Breast epithelium (tissue), 4 donors: ENCODE measurements around the gene KIF6. TPM values are rescaled to one million over a fixed set of nuclear protein-coding genes. Genes with fewer than 3 reads are reported as not detected.

ENCODE experiments used
- DNase-seq, 2 donors: peaks; one replicate each; pipeline ENCODE4 v3.0.0-alpha.2; 2019; ENCODE audit warnings: low spot score in 2 of 2
- H3K27ac ChIP-seq, 2 donors: fragments of 200-600 bp; sonication (generic) in 1 of 2; one replicate each; pipeline ENCODE4 v1.5.1; 2016 to 2019; ENCODE audit warnings: mild to moderate bottlenecking in 1 of 2
- H3K27me3 ChIP-seq, 2 donors: fragments of 200-600 bp; sonication (generic) in 1 of 2; one replicate each; pipeline versions ENCODE4 v1.5.1 to v1.6.0; 2017 to 2019; ENCODE audit warnings: control low read depth in 1 of 2, mild to moderate bottlenecking in 1 of 2
- H3K36me3 ChIP-seq: fragments of 200-600 bp; one replicate; pipeline ENCODE4 v1.5.1; 2019
- H3K4me1 ChIP-seq, 2 donors: fragments of 200-600 bp; sonication (generic); one replicate each; pipeline ENCODE4 v1.5.1; 2016 to 2019; ENCODE audit warnings: control low read depth in 1 of 2
- H3K4me3 ChIP-seq, 3 donors: fragments of 200-600 bp; sonication (generic); 1 replicate in 2 of 3; 2 replicates in 1 of 3; pipeline ENCODE4 v1.5.1; 2016 to 2019; ENCODE audit warnings: mild to moderate bottlenecking in 3 of 3, moderate library complexity in 2 of 3
- H3K9me3 ChIP-seq, 2 donors: fragments of 200-600 bp; sonication (generic) in 1 of 2; one replicate each; pipeline ENCODE4 v1.5.1; 2016 to 2019; ENCODE audit warnings: control low read depth in 1 of 2
- POLR2A ChIP-seq: fragments of 450-650 bp; IDR thresholded peaks from one replicate; pipeline ENCODE4 v1.6.1; 2016; ENCODE audit warnings: antibody characterized with exemption, mild to moderate bottlenecking, moderate library complexity
- POLR2AphosphoS5 ChIP-seq, 3 donors: sonication (generic); formaldehyde crosslinking; IDR thresholded peaks; one replicate each; pipeline ENCODE4 v1.6.1; 2017; ENCODE audit warnings: antibody characterized with exemption in 3 of 3
- intact Hi-C: fragments of 100-400 bp; cut with DNase I; formaldehyde crosslinking; loops from one replicate; pipeline ENCODE4 v1.15.1; 2023; ENCODE audit warnings: low total_unique reads
- total RNA-seq, 3 donors: library from RNA; depleted of rRNA; stranded (reverse); fragments of >200 nt; gene quantifications; one replicate each; pipeline ENCODE4 v1.1.0, GENCODE V29; 2016
- TF ChIP-seq, protein P1 (sequence below), 3 donors: fragments of 450-650 bp; IDR thresholded peaks; one replicate each; pipeline ENCODE4 v1.5.1; 2016 to 2017; ENCODE audit warnings: antibody characterized with exemption in 3 of 3, mild to moderate bottlenecking in 3 of 3, moderate library complexity in 3 of 3

KIF6 gene
- total RNA-seq, 3 donors from 2014 or later = under 0.01 to 0.80 (median 0.15) TPM

DNA sequence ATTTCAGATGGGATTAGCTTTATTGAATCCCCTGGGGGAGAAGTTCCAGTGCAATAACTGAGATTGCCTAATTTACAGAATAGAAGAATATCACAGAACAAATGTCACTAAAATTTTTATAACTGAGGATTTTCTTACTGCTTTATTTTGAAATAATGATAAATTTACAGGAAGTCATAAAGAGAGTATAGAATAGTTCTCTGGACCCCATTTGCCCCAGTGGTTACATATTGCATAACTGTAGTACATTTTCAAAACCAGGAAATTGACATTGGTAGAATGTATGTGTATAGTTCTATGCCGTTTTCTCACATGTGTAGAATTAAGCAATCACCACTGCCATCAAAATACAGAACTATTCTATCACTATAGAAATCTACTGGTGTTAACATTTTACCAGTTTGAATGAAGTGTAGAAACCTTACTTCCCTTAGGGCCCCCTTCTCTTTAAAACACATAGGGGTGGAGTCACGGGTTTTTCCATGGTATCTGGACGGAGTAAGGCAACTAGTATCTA lies 18.3 kb downstream of the KIF6 start:
- Histone ChIP-seq H3K27me3 (no peaks in the 10 kb centered on the region), H3K4me1 (no peaks in the 10 kb centered on the region), H3K27ac (no peak overlapping the region), H3K36me3 (no peaks in the 10 kb centered on the region), H3K9me3 (no peaks in the 10 kb centered on the region), H3K4me3 (no peak overlapping the region)
- no peak for DNase-seq
- no peak for TF ChIP-seq POLR2A
- TF ChIP-seq, protein P1, sequence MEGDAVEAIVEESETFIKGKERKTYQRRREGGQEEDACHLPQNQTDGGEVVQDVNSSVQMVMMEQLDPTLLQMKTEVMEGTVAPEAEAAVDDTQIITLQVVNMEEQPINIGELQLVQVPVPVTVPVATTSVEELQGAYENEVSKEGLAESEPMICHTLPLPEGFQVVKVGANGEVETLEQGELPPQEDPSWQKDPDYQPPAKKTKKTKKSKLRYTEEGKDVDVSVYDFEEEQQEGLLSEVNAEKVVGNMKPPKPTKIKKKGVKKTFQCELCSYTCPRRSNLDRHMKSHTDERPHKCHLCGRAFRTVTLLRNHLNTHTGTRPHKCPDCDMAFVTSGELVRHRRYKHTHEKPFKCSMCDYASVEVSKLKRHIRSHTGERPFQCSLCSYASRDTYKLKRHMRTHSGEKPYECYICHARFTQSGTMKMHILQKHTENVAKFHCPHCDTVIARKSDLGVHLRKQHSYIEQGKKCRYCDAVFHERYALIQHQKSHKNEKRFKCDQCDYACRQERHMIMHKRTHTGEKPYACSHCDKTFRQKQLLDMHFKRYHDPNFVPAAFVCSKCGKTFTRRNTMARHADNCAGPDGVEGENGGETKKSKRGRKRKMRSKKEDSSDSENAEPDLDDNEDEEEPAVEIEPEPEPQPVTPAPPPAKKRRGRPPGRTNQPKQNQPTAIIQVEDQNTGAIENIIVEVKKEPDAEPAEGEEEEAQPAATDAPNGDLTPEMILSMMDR (IDR thresholded peaks at IDR 0.05) = no peak
- no peak for TF ChIP-seq POLR2AphosphoS5 (IDR thresholded peaks at IDR 0.05)
- intact Hi-C loops = no loop called here

DNA sequence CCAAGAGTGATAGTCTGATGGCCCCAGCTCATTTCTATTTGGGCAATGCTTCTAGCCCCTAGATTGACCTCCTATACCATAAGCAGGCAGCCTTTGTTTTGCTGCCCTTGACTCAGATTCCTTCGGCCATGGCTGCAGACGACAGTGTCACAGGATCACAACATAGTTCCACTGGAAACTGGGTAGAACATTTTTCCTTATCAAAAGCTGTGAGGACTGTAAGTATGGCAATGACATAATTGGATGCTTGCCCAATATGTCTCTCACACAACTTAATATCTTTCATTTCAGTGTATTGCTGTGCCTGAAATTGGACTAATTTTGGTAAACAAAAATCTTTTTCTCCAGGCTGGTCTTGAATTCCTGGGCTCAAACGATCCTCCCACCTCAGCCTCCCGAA lies 22.9 kb downstream of the KIF6 start:
- Histone ChIP-seq H3K27ac (no peak overlapping the region), H3K27me3 (no peaks in the 10 kb centered on the region), H3K4me3 (no peak overlapping the region), H3K4me1 (no peaks in the 10 kb centered on the region), H3K36me3 (no peaks in the 10 kb centered on the region), H3K9me3 (no peaks in the 10 kb centered on the region)
- intact Hi-C loops = no loop called here
- no peak for DNase-seq
- no peak for TF ChIP-seq POLR2A
- no peak for TF ChIP-seq POLR2AphosphoS5 (IDR thresholded peaks at IDR 0.05)

DNA sequence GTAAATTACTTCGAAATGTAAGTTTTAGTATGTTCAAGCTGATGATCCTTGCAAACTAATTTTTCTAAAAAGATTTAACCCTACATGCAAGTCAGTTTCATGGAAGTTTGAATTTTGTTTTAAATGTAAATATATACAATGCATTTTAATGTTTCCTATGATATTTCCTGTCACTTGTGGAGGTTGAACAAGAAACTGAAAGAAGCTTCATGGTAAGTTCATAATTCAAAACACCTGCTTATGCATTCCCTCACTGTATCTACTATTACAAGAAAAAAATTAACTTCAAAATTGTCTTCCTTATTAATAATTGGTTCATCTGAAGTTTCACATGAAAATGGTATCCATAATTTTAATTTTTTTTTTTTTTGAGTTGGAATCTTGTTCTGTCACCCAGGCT lies 24.8 kb downstream of the KIF6 start:
- no peaks in the 10 kb centered on the region for H3K36me3 ChIP-seq
- H3K27me3 ChIP-seq = no peaks in the 10 kb centered on the region
- H3K9me3 ChIP-seq = no peaks in the 10 kb centered on the region
- no peaks in the 10 kb centered on the region for H3K4me1 ChIP-seq
- no peak overlapping the region for H3K27ac ChIP-seq
- intact Hi-C loops = no loop called here
- no peak overlapping the region for H3K4me3 ChIP-seq
- no peak for DNase-seq
- TF ChIP-seq, protein P1 (IDR thresholded peaks at IDR 0.05) = no peak
- TF ChIP-seq POLR2A (no peak), POLR2AphosphoS5 (IDR thresholded peaks at IDR 0.05) (no peak)

DNA sequence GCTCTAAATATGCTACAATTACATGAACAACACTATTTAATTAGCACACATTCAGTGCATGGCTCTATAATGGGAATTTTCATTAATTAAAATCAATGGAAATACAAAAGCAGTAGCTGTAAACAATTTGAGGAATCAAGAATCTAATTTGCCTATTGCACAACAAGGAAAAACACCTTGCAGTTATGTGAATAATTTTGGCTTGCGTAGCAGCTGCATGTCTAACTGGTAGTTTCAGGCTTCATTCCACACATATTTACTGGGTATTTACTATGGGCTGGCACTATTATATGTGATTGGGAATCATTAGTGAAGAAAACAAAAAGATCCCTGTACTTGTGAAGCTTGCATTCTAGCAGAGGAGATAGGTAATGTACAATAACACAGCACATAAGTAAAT lies 26.4 kb downstream of the KIF6 start:
- TF ChIP-seq, protein P1 (IDR thresholded peaks at IDR 0.05) = no peak
- no peak for TF ChIP-seq POLR2AphosphoS5 (IDR thresholded peaks at IDR 0.05)
- H3K4me3 ChIP-seq = no peak overlapping the region
- DNase-seq = no peak
- intact Hi-C loops = no loop called here
- H3K27me3 ChIP-seq = no peaks in the 10 kb centered on the region
- H3K9me3 ChIP-seq = no peaks in the 10 kb centered on the region
- no peaks in the 10 kb centered on the region for H3K36me3 ChIP-seq
- H3K27ac ChIP-seq = no peak overlapping the region
- H3K4me1 ChIP-seq = no peaks in the 10 kb centered on the region

DNA sequence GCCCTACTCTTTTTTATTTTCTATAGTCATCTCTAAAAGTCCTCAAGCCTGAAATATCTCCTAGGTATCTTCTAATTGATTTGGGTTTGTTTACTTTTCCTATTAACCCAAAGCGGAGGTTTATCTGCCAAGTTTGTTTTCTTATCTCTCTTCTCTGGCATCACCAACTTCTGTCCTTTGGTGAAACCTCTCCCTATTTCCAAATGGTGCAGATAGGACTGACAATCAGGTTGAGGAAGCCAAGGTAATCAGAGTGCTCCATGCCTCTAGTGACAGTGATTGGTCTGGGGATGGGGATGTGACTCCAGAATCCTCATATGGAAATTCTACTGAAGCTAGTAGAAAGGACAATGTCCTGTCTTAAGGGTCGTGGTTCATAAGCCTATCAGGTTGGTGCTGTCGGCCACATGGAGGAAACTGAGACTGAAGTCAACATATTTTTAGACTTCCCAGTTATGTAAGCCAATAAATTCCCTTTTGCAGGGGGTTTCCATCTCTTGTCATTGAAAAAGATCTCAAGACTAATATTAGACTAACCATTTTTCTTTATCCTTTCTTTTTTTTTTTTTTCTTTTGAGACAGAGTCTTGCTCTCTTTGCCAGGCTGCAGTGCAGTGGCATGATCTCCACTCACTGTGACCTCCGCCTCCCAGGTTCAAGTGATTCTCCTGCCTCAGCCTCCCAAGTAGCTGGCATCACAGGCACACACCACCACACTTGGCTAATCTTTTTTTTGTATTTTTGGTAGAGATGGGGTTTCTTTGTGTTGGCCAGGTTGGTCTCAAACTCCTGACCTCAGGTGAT lies 28.0 kb downstream of the KIF6 start:
- intact Hi-C loops = no loop called here
- H3K4me1 ChIP-seq = no peaks in the 10 kb centered on the region
- H3K9me3 ChIP-seq = no peaks in the 10 kb centered on the region
- no peak overlapping the region for H3K4me3 ChIP-seq
- no peak overlapping the region for H3K27ac ChIP-seq
- no peak for DNase-seq
- TF ChIP-seq, protein P1 (IDR thresholded peaks at IDR 0.05) = no peak
- no peak for TF ChIP-seq POLR2A
- TF ChIP-seq POLR2AphosphoS5 (IDR thresholded peaks at IDR 0.05) = no peak
- H3K36me3 ChIP-seq = no peaks in the 10 kb centered on the region
- no peaks in the 10 kb centered on the region for H3K27me3 ChIP-seq
